GM23338 (cell line): ENCODE data around the gene CAPZB.

Experiments used
- CREB1 ChIP-seq: fragments of 250-450 bp; sonication (Bioruptor Pico); IDR thresholded peaks from 2 replicates; pipeline ENCODE4 v1.5.0; 2020; ENCODE audit warnings: low read depth, mild to moderate bottlenecking, moderate library complexity
- CTCF ChIP-seq, 2 experiments: fragments of 200-600 bp in 1 of 2; sonication (generic) in 1 of 2; conservative IDR thresholded peaks; 2 replicates each; pipeline versions ENCODE4 v1.5.1 to v1.6.1; 2016 to 2017; ENCODE audit warnings: antibody characterized with exemption in 2 of 2, low read depth in 2 of 2, mild to moderate bottlenecking in 2 of 2, moderate library complexity in 1 of 2
- EZH2 ChIP-seq: fragments of 200-600 bp; sonication (generic); IDR thresholded peaks from one replicate; pipeline ENCODE4 v1.8.0; 2017; ENCODE audit warnings: antibody characterized with exemption, mild to moderate bottlenecking, low read depth; ENCODE audit not compliant: unreplicated experiment
- EZH2phosphoT487 ChIP-seq: fragments of 200-600 bp; sonication (generic); IDR thresholded peaks from one replicate; pipeline ENCODE4 v1.8.1; 2018; ENCODE audit warnings: antibody characterized with exemption; ENCODE audit not compliant: unreplicated experiment
- JUNB ChIP-seq: IDR thresholded peaks from one replicate; pipeline ENCODE4 v1.6.1; 2016; ENCODE audit warnings: antibody characterized with exemption; ENCODE audit not compliant: unreplicated experiment
- NANOG ChIP-seq: IDR thresholded peaks from 2 replicates; pipeline ENCODE4 v1.6.1; 2016; ENCODE audit warnings: antibody characterized with exemption, borderline replicate concordance
- POLR2AphosphoS5 ChIP-seq: IDR thresholded peaks from 2 replicates; pipeline ENCODE4 v1.6.1; 2016; ENCODE audit warnings: antibody characterized with exemption, low read depth
- REST ChIP-seq: IDR thresholded peaks from one replicate; pipeline ENCODE4 v1.6.1; 2018; ENCODE audit warnings: antibody characterized with exemption; ENCODE audit not compliant: unreplicated experiment
- ZNF114 ChIP-seq: fragments of 250-450 bp; sonication (Bioruptor Pico); IDR thresholded peaks from 2 replicates; pipeline ENCODE4 v1.5.0; 2020; ENCODE audit warnings: mild to moderate bottlenecking, moderate library complexity

- TF ChIP-seq POLR2AphosphoS5: no peak
- TF ChIP-seq CTCF (conservative IDR thresholded peaks at IDR 0.05; ENCODE audit: low read depth in 2 of 2): no peak
- TF ChIP-seq REST: no peak
- no peak for TF ChIP-seq EZH2
- no peak for TF ChIP-seq ZNF114 (CRISPR knock-in tag)
- TF ChIP-seq EZH2phosphoT487: no peak
- TF ChIP-seq NANOG: no peak
- no peak for TF ChIP-seq CREB1
- no peak for TF ChIP-seq JUNB
These were observed 123.7 kb downstream of the CAPZB start for GRCh38 chr1:19361611-19362147.
